Esophagus muscularis mucosa (tissue), 4 donors: ENCODE data around the gene DIAPH3.

Source experiments
- EP300 ChIP-seq: sonication (generic); formaldehyde crosslinking; IDR thresholded peaks from one replicate; pipeline ENCODE4 v1.6.1; 2017; ENCODE audit warnings: antibody characterized with exemption
- POLR2A ChIP-seq: fragments of 450-650 bp; IDR thresholded peaks from one replicate; pipeline ENCODE4 v1.6.1; 2017; ENCODE audit warnings: antibody characterized with exemption, moderate library complexity, mild to moderate bottlenecking, low read depth
- TF ChIP-seq, protein P1 (sequence below), 3 experiments: fragments of 200-600 bp in 2 of 3; fragments of 450-650 bp in 1 of 3; sonication (generic) in 2 of 3; IDR thresholded peaks; one replicate each; pipeline ENCODE4 v1.5.1; 2017 to 2019; ENCODE audit warnings: antibody characterized with exemption in 3 of 3, mild to moderate bottlenecking in 2 of 3, moderate library complexity in 1 of 3

GRCh38 chr13:59643364-59643841 is 520.3 kb downstream of the DIAPH3 start:
- TF ChIP-seq EP300: no peak
- TF ChIP-seq, protein P1, sequence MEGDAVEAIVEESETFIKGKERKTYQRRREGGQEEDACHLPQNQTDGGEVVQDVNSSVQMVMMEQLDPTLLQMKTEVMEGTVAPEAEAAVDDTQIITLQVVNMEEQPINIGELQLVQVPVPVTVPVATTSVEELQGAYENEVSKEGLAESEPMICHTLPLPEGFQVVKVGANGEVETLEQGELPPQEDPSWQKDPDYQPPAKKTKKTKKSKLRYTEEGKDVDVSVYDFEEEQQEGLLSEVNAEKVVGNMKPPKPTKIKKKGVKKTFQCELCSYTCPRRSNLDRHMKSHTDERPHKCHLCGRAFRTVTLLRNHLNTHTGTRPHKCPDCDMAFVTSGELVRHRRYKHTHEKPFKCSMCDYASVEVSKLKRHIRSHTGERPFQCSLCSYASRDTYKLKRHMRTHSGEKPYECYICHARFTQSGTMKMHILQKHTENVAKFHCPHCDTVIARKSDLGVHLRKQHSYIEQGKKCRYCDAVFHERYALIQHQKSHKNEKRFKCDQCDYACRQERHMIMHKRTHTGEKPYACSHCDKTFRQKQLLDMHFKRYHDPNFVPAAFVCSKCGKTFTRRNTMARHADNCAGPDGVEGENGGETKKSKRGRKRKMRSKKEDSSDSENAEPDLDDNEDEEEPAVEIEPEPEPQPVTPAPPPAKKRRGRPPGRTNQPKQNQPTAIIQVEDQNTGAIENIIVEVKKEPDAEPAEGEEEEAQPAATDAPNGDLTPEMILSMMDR (IDR thresholded peaks at IDR 0.05): no peak
- TF ChIP-seq POLR2A: no peak
